OCI-LY1 (cell line): ENCODE results near the gene GBF1.

Source experiments
- H2AFZ ChIP-seq: fragments of 200-600 bp; sonication (generic), shearing (Covaris generic); 2 replicates; pipeline ENCODE4 v1.6.0; 2014; ENCODE audit warnings: antibody characterized with exemption, mild to moderate bottlenecking, low read length
- H3F3A ChIP-seq: fragments of 200-600 bp; sonication (generic), shearing (Covaris generic); 2 replicates; pipeline ENCODE4 v1.6.0; 2014; ENCODE audit warnings: mild to moderate bottlenecking, antibody characterized with exemption, low read length, moderate library complexity; ENCODE audit not compliant: insufficient read depth
- H3K27ac ChIP-seq: fragments of 200-600 bp; sonication (generic); 2 replicates; pipeline ENCODE4 v1.5.1; 2014; ENCODE audit warnings: low read length, mixed run types, mild to moderate bottlenecking, low read depth; ENCODE audit not compliant: poor library complexity, severe bottlenecking
- H3K27me3 ChIP-seq: fragments of 200-600 bp; sonication (generic); 2 replicates; pipeline ENCODE4 v1.6.0; 2014; ENCODE audit warnings: antibody characterized with exemption, mild to moderate bottlenecking, low read length, moderate library complexity; ENCODE audit not compliant: insufficient read depth
- H3K36me3 ChIP-seq: fragments of 200-600 bp; sonication (generic); 2 replicates; pipeline ENCODE4 v1.6.1; 2014; ENCODE audit warnings: mild to moderate bottlenecking, antibody characterized with exemption, low read length, moderate library complexity, mixed read lengths; ENCODE audit not compliant: insufficient read depth
- H3K4me1 ChIP-seq: fragments of 200-600 bp; sonication (generic); 2 replicates; pipeline ENCODE4 v1.5.1; 2014; ENCODE audit warnings: mild to moderate bottlenecking, low read length, moderate library complexity; ENCODE audit not compliant: insufficient read depth, severe bottlenecking
- H3K4me2 ChIP-seq: fragments of 200-600 bp; sonication (generic), shearing (Covaris generic); 2 replicates; pipeline ENCODE4 v1.6.1; 2014; ENCODE audit warnings: low read length
- H3K4me3 ChIP-seq: fragments of 200-600 bp; sonication (generic); 2 replicates; pipeline ENCODE4 v1.5.1; 2014; ENCODE audit warnings: low read length, low read depth, mild to moderate bottlenecking, mixed read lengths; ENCODE audit not compliant: poor library complexity, severe bottlenecking
- H3K79me2 ChIP-seq: fragments of 200-600 bp; shearing (Covaris generic); 2 replicates; pipeline ENCODE4 v1.6.1; 2016; ENCODE audit warnings: mixed run types, low read length, mixed read lengths; ENCODE audit not compliant: insufficient read depth
- H3K9ac ChIP-seq: fragments of 200-600 bp; sonication (generic), shearing (Covaris generic); 2 replicates; pipeline ENCODE4 v1.6.1; 2014; ENCODE audit warnings: mild to moderate bottlenecking, low read length, mixed read lengths
- H3K9me2 ChIP-seq: fragments of 200-600 bp; sonication (generic), shearing (Covaris generic); 2 replicates; pipeline ENCODE4 v1.6.1; 2014; ENCODE audit warnings: low read depth, mild to moderate bottlenecking, low read length, mixed read lengths
- H3K9me3 ChIP-seq: fragments of 200-600 bp; shearing (Covaris generic); 2 replicates; pipeline ENCODE4 v1.6.1; 2014; ENCODE audit warnings: low read length, mixed read lengths
- H4K20me1 ChIP-seq: fragments of 200-600 bp; sonication (generic), shearing (Covaris generic); 2 replicates; pipeline ENCODE4 v1.6.0; 2016; ENCODE audit warnings: mild to moderate bottlenecking, low read length; ENCODE audit not compliant: insufficient read depth
- EZH2 ChIP-seq: fragments of 200-600 bp; sonication (generic), shearing (Covaris generic); IDR thresholded peaks from 2 replicates; pipeline ENCODE4 v1.8.0; 2017; ENCODE audit warnings: borderline replicate concordance, mixed run types, mild to moderate bottlenecking, antibody characterized with exemption, low read length, moderate library complexity, mixed read lengths
- TF ChIP-seq, protein P1 (sequence below): fragments of 200-600 bp; sonication (generic), shearing (Covaris generic); IDR thresholded peaks from 2 replicates; pipeline ENCODE4 v1.5.1; 2017; ENCODE audit warnings: mild to moderate bottlenecking, antibody characterized with exemption, low read length, moderate library complexity, mixed read lengths

Gene GBF1

DNA sequence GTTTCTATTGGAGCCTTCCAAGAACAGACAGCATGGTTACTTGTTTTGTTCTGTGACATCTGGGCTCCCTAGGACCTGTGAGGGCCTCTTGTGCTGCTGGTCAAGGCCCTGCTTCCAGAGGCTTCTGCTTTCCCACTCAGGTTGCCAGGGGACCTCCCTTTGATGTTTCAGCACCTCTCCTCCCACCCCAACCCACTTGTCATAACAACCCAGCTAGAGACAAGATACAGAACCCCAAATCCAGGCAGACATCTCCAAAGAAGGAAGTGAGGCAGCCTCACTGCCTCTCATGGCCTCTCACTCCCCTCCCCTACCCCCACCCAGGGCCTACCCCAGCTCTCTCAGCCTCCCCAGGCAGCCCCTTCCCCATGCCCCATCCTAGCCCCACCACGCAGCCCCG, 161.5 kb downstream of the GBF1 start:
- Histone ChIP-seq H3K4me3 (no peak overlapping the region), H3K9me2 (no peaks in the 10 kb centered on the region), H3K27me3 (no peaks in the 10 kb centered on the region), H3K9ac (no peak overlapping the region), H3K4me1 (no peaks in the 10 kb centered on the region), H3K27ac (no peak overlapping the region), H3K4me2 (no peak overlapping the region), H3K36me3 (no peaks in the 10 kb centered on the region; the same call in 1 of the 2 replicates), H3F3A (no peaks in the 10 kb centered on the region), H2AFZ (no peak overlapping the region), H4K20me1 (no peaks in the 10 kb centered on the region), H3K79me2 (no peaks in the 10 kb centered on the region), H3K9me3 (no peaks in the 10 kb centered on the region)
- TF ChIP-seq, protein P1, sequence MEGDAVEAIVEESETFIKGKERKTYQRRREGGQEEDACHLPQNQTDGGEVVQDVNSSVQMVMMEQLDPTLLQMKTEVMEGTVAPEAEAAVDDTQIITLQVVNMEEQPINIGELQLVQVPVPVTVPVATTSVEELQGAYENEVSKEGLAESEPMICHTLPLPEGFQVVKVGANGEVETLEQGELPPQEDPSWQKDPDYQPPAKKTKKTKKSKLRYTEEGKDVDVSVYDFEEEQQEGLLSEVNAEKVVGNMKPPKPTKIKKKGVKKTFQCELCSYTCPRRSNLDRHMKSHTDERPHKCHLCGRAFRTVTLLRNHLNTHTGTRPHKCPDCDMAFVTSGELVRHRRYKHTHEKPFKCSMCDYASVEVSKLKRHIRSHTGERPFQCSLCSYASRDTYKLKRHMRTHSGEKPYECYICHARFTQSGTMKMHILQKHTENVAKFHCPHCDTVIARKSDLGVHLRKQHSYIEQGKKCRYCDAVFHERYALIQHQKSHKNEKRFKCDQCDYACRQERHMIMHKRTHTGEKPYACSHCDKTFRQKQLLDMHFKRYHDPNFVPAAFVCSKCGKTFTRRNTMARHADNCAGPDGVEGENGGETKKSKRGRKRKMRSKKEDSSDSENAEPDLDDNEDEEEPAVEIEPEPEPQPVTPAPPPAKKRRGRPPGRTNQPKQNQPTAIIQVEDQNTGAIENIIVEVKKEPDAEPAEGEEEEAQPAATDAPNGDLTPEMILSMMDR = no peak
- TF ChIP-seq EZH2 = no peak

DNA sequence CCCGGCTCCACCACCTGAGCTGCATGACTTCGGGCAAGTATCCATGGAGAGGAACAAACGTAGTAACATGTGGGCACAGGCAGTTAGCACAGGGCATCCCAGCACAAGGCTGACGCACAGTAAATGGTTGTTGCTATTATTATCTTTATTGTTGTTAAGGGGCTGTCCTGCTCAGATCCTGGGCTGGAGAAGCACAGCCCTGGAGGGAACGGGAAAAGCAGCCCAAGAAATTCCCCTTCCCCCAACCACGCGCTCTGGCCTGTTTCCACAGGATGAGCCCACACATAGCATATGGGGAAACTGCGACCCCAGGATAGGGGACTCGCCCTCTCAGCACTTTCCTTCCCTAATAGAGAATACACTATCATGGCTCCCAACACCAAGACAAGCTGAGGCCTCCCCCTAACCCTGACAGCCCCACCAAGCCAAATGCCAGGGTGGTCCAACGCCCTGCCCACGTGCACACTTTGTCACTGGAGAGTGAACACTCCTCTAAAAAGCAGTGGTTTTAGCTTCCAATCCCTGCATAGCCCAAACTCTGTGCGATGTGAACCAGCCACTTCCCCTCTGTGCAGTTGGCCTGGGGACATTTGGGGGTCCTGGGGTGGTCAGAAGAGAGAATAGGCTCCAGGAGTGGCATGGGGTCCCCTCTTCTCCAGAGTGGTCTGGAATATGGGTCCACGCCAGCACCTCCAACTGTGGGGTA, 162.2 kb downstream of the GBF1 start:
- TF ChIP-seq, protein P1 = no peak
- no peak for TF ChIP-seq EZH2
- no peak overlapping the region for H3K4me3 ChIP-seq
- H3K9me3 ChIP-seq = no peaks in the 10 kb centered on the region
- no peaks in the 10 kb centered on the region for H3F3A ChIP-seq
- H3K4me2 ChIP-seq = no peak overlapping the region
- no peaks in the 10 kb centered on the region for H3K9me2 ChIP-seq
- H3K27me3 ChIP-seq = no peaks in the 10 kb centered on the region
- no peaks in the 10 kb centered on the region for H3K79me2 ChIP-seq
- H3K9ac ChIP-seq = no peak overlapping the region
- H3K27ac ChIP-seq = no peak overlapping the region
- H2AFZ ChIP-seq = no peak overlapping the region
- H4K20me1 ChIP-seq = no peaks in the 10 kb centered on the region
- H3K4me1 ChIP-seq = no peaks in the 10 kb centered on the region
- H3K36me3 ChIP-seq = no peaks in the 10 kb centered on the region; the same call in 1 of the 2 replicates

DNA sequence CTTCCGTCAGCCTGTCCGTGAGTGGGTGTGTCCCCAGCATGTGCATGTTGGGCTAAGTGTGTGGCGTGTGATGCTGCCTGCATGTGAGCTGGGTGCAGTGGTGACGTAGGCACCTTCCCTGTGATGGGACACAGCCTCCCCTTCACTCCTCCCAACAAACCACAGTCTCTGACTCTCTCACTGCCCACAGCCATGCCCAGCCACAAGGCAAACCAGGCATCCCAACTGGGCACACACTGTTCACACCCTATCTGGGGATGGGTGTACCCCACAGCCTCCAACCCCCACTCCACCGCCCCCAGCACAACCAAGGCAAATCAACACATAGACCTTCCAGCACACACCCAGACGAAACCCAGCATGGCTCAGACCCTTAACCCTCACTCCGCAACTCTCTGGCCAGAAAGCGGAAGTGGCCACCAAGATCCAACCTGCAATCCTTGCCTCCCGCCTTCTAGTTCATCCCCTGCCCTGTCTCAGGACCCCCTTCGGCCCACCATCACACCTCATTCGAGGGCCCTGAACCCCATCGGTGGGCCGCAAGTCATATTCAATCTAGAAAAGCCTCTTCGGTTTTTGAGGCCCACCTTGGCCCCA, 162.9 kb downstream of the GBF1 start:
- H3K4me1 ChIP-seq = no peaks in the 10 kb centered on the region
- no peaks in the 10 kb centered on the region for H3K79me2 ChIP-seq
- no peaks in the 10 kb centered on the region for H3K9me2 ChIP-seq
- TF ChIP-seq, protein P1 = no peak
- TF ChIP-seq EZH2 = no peak
- no peaks in the 10 kb centered on the region for H3K9me3 ChIP-seq
- H2AFZ ChIP-seq = no peak overlapping the region
- no peaks in the 10 kb centered on the region for H3K27me3 ChIP-seq
- no peaks in the 10 kb centered on the region for H4K20me1 ChIP-seq
- H3K4me2 ChIP-seq = peak overlapping the region; percentile 55; the same call in 1 of the 2 replicates
- no peaks in the 10 kb centered on the region for H3F3A ChIP-seq
- no peak overlapping the region for H3K27ac ChIP-seq
- H3K9ac ChIP-seq = no peak overlapping the region
- H3K36me3 ChIP-seq = no peaks in the 10 kb centered on the region
- H3K4me3 ChIP-seq = no peak overlapping the region
